HG02840 (cell line): ENCODE measurements around the gene SAMM50.

Source experiments
- ATAC-seq: cut with Tn5 transposase; IDR thresholded peaks from one replicate; pipeline ENCODE4 v1.9.1; 2021; ENCODE audit warnings: mild to moderate bottlenecking, moderate library complexity, moderate number of reproducible peaks; ENCODE audit not compliant: unreplicated experiment, low FRiP score

Gene SAMM50

DNA sequence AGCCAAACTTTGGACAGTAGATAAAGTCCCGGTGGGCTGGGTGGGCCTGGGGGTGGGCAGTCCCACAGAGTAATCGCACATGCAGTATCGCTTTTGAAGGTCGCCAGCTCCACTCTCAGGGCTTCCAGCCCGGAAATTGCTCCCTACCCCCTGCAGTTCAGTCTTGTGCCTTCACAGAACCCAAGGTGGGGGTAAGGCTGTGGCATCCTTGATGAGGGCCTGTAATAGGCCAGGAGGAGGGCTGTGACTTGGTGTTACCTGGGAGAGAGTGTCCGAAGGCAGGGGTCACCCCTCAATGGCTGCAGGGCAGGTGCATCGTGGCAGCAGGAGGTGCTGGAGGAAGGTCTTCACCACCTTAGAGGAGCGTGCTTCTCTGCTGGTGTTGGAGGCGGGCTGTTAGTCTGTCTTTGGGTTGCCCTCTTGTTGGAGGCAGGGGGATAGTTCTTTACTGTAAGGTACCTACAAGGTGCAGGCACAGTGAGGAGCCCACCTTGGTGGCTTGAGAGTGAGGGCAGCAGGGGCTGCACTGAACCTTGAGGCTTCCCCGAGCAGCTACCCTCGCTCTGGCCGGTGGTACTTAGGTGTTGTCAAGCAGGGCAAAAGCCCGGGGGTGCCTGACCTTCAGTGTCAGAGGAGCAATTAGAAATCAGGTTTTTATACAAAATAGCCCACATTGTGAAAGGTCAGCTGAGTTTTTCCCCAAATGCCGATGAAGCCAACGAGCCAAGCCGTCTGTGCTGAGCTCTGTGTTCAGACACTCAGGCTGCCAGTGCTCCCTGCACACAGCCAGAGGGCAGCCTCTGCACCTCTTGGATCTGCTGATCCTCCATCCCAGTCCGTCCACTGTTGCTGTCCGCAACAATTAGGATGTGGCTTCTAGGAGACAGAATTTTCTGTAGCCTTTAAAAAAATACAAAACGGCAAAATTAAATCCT is 21.9 kb downstream of the SAMM50 start:
- no peak for ATAC-seq

DNA sequence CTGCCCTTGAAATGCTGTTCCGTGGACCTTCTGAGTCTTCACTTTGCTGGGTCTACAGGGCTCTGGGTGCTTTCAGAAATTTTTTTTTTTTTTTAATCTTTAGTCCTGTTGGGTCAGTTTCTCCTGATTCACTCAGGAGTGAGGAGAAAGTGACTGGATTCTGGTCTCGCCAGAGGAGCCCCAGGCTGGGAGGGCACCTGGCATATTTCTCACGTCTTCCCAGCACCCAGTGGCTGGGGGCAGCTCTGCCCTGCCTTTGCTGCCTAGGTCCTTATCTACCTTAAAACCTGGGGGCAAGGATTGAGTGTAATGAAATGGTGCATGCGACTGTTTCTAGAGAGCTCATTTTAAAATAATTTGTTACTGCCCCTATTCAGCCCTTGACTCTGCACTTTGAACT is 23.3 kb downstream of the SAMM50 start:
- no peak for ATAC-seq

DNA sequence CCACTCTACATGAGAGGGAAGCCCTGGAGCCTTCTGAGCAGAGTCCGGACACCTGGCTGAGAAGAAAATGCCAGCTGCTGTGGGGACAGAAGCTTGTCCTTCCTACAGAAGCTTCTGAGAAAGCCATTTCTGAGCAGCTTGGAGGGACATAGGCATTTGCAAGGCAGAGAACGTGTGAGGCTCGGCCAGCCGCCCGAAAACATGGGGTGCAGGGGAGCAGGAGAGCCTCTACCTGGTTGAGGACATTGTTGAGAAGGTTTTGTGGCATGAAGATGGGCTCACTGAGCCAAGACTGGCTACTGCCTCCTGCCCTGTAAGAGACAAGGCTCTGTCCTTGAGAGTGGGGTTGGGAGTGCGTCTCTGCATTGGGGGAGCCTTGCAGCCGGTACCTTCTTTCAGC is 25.3 kb downstream of the SAMM50 start:
- ATAC-seq, result no peak

DNA sequence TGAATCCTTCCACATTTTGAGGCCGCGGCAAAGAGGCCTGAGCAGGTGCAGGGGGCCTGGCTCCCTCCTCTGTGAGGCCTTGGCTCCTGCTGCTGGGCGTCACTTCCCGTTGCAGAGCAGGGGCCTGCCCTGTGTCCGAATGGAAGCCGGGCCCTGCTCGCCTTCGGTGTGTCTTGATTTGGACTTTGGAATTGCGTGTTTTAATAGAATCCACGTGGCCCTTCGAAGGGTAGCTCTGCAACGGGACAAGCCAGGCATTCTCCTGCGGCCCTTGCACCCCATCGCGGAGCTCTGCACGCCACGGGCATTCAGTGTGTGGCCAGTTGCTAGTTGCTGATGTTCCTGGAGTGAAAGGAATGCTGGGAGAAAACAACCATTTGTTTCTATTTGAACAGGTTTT is 25.8 kb downstream of the SAMM50 start:
- no peak for ATAC-seq

DNA sequence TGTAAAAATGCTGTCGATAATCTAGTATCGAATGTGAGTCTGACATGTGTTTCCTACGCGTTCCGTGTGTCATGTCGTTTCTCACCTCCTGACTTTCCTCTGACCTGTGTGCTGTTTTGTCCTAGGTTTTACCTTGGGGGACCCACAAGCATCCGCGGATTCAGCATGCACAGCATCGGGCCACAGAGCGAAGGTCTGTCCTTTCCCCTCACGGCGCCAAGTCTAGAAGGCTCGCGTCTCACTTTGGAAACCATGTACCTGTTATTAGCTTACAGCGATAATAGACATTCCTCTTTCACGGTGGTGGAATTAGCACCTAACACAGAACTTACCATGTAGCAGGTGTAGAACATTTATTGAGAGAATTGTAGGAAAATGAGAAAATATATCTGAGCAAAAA is 28.6 kb downstream of the SAMM50 start:
- no peak for ATAC-seq

DNA sequence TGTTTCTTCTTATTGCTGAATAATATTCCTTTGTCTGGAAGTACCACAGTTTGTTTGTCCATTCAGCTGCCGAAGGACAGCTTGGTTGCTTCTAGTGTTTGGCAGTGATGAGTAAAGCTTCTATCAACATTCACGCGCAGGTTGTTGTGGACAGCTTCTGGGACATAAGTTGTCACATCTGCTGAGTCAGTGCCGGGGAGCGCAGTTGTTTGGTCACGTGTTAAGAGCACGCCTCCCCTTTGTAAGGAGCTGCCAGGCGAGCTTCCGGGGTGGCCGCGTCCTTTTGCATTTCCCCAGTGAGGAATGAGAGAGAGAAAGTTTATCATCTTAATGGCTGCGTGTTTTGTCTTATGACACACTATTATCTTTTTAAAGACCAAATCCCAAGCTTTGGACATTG is 30.3 kb downstream of the SAMM50 start:
- no peak for ATAC-seq

DNA sequence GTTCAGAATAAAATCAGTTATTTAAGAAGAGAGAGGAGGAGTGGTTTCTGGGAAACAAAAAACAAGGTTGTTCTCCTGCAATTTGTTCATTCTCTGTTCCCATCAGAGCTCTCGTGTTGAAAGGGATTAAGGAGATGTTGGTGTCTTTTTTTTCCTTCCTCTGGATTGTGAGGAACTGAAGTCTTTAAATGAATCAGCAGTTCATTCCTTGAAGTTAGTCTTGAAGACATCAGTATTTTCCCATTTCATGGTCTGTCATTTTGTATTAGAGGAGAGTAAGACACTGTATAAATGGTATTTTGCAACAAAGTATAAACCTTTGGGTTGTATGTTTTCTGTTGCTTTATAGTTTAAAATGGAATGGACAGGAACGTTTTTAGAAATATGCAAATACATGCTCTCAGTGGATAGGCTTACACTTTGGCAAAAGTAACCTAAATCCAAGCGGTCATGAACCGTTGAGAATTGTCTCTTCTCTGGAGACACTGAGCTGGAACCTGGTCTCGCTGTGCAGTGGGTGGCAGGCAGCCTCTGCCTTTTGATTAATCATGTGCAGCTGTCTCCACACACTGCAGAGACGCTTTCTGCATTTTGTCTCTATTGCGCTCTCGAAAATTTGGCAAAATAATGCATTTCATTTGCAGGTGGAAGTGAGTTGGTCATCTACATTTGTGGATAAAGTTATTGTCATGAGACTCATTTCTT is 33.0 kb downstream of the SAMM50 start:
- no peak for ATAC-seq

DNA sequence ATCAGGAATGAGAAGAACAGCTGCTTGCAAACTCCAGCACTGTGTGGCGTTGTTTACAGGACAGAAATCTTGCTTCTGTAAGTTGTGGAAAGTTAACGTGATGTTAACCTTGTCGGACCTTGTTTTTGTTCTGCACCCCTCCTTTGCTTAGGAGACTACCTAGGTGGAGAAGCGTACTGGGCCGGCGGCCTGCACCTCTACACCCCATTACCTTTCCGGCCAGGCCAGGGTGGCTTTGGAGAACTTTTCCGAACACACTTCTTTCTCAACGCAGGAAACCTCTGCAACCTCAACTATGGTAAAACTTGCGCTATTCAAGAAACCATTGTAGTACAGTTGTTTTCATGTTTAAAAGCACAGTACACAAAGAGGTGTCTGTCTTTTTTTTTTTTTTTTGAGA is 33.7 kb downstream of the SAMM50 start:
- ATAC-seq, result no peak

DNA sequence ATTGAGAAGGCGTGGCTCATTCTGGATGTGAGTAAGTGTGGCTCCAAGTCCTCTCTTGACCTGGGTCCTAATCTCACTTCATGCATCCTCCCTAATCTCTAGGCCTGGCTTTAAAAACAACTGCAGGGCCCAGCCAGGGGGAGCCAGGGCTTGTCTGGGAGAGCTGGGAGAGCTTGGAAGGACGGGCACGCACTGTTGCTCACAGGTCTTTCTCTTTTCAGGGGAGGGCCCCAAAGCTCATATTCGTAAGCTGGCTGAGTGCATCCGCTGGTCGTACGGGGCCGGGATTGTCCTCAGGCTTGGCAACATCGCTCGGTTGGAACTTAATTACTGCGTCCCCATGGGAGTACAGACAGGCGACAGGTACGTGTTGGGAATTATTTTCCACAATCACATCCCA is 34.8 kb downstream of the SAMM50 start:
- ATAC-seq, result no peak

DNA sequence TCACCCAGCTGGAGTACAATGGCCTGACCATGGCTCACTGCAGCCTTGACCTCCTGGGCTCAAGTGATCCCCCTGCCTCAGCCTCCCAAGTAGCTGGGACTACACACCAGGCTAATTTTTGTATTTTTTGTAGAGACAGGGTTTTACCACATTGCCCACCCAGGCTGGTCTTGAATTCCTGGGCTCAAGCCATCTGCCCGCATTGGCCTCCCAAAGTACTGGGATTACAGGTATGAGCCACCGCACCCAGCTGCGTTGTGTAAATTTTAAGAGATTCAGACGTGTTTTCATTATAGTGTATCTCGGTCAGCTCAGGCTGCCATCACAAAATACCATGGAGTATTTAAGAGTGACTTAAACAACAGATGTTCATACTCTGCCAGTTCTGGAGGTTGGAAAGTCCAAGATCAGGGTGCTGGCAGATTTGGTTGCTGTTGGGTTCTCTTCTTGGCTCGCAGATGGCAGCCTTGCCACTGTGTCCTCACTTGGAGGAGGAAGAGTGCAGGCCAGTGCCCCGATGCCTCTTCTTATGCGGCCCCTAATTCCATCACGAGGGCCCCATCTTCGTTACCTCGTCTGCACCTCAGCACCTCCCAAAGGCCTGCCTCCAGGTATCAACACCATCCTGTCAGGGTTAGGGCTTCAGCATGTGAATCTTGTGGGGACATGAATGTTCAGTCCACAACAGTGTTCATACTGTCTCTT is 36.2 kb downstream of the SAMM50 start:
- ATAC-seq, result no peak

DNA sequence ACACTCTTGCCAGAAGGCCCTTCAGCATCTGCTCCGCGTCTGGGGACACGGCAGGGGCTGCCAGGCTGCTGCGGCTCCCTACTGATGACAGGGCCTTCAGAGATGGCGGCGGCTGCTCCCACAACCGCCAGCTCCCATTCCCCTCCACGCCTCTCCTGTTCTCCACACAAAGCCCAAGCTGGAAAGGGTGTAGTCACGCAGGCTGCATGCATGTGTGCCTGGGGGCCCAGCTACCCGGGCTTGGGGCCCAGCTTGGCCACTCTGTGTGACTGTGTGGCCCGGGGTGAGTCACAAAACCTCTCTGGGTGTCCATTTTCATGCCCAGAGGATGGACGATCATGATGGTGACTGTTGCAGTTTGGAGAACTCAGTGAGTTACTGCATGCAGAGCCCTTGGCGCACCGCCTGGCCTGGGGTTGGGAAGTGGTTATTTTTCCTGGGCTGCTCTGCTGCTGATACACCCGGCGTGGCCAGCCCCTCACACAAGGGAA is 37.1 kb downstream of the SAMM50 start:
- ATAC-seq, result no peak

DNA sequence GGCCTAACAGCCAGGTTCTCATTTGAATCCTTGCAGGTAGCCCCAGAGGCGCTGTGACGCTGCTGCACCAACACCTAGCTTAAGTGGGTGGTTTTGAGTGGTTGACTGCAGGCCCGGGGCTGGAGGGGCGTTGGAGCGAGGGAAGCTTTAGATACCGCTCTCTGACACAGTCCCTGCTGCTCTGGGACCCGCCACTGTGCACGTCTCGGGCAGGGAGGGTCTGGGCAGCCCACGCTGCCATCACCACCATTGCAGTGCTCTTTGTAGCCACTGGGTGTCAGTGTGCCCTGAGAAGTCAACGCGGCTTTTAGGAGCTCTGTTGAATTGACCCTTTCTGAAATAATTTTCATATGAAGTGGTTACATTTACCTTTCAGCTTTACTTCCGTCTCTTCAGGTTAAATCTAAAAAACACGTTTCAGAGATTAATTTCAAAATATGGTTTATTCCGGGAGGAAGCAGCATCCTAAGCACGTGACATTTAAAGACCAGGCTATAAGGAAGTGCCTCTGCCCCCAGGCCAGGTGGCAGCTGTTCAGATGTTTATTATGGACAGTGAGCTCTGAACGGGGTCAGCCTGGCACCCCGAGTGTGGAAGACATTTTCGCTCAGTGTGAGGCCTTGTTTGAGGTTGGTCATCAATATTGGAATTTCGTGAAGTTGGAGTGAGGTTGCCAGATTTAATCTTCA is 38.0 kb downstream of the SAMM50 start:
- ATAC-seq, result no peak

DNA sequence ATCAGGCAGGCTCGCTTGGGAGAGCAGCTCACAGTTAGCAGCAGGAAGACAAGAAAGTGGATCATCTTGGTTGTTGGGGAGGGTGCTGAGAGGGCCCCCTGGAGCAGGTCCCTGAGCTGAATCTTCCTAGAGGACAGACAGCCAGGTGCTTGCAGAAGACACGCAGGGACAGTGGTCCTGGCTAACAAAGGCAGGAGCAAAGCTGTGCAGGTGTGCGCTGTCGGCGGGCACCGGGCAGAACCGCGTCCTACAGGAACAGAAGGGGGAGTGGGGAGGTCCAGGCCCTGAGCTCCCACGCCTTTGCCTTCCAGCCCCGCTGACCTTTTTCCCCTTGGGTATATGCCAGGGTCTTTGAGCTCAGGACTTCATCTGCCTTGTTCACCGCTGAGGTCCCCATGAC is 38.8 kb downstream of the SAMM50 start:
- ATAC-seq, result no peak

DNA sequence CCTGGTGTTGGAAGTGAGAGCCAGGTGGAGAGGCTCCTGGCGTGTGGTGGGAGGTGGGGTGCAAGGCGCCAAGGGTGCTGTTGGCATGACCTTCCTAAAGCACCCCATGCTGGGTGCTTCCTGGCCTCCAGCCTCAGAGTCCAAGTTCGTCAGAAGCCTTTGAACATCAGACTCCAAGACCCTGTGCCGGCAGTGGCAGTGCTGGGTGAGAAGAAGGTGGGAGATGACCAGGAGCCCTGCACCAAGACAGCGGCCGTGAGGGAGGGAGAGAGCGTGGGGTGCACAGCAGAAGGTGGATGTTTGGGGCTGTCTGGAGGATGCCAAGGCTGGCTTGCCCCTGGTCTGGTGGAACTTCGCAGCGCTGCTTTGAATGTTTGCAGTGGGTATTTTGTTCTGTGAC is 39.2 kb downstream of the SAMM50 start:
- ATAC-seq, result no peak

DNA sequence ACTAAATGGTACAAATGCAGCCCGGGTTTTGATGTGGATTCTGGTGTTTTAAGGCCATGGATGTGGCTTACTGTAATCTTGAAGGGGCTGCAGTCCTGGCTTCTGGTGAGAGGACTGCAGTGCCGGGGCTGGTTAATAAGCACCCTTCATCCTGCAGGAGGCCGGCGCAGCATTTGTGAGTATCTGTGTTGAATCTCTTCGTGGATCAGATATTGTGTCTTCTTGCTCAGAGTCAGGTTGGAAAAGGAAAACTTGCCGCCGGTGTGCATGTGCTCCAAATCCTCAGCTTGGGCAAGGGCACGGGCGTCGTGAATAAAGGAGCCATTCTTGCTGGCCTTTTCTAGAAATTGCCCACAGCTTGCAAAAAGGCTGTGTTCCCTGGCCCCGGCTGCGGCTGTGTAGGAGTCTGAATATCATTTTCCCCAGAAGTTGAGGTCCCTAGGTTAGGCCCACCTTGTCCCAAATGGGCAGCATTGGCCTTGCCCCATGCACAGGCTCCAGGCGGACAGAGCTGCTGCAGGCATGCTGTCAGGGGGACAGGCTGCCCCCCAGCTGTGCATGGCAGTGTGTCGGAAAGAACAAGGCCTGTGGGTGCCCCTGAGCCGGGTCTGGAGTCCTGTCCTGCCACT is 39.9 kb downstream of the SAMM50 start:
- no peak for ATAC-seq

DNA sequence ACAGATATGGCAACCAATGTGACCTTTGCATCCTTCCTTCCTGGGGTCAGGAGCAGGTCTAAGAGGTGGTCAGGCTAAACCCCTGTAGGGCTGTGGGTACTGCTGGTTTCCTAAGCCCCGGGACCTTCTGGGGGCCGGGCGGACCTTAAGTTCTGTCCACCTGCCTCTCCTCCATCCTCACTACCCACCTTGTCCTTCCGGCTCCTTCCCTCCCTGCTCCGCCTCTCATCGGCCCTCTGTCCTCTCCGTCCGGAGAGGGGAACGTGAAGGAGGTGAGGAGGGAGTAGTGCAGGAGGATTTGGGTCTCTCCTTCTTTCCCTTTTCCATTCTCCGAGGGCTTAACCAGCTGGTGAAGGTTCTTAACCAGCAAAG is 40.5 kb downstream of the SAMM50 start:
- ATAC-seq, result no peak

DNA sequence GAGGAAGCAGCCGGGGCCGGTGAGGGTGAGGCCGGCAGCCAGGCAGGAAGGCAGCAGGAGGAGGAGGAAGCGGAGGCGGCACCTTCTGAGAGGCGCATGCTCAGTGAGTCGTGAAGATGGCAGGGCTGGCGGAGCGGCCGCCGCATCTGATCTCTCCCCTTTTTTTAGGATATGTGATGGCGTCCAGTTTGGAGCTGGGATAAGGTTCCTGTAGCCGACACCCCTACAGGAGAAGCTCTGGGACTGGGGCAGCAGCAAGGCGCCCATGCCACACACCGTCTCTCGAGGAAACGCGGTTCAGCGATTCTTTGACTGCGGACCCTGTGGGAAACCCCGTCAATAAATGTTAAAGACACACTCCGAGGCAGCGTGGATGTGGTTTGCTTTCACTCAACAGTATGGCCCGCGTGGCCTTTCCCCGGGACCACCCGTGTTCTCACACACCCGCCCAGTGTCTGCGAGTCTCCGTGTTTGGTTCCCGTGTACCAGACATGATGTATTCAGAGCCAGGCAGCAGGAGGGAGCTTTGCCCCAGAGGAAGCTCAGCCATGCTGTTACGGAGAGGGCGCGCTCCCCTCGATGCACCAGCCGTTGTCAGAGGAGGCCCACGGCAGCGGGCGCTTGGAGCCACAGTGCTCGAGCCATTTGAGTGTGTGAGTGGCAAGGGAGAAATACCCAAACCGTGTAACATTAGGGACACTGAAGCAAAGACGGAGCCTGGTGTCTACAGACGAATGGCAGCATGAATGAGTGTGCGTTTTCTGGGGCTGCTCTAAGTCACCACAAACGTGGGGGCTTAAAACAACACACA is 41.1 kb downstream of the SAMM50 start:
- no peak for ATAC-seq

DNA sequence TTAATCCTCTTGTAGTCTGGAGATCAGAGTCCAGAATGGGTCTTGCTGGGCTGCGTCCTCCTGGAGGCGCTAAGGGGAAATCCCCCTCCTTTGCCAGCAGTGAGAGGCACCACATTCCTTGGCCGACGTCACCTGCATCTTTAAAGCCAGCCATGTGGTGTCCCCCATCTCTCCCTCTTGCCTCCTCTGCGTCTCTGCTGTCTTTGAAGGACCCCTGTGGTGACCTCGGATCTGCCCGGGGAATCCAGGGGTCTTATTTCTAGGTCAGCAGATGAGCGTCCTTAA is 41.7 kb downstream of the SAMM50 start:
- no peak for ATAC-seq

DNA sequence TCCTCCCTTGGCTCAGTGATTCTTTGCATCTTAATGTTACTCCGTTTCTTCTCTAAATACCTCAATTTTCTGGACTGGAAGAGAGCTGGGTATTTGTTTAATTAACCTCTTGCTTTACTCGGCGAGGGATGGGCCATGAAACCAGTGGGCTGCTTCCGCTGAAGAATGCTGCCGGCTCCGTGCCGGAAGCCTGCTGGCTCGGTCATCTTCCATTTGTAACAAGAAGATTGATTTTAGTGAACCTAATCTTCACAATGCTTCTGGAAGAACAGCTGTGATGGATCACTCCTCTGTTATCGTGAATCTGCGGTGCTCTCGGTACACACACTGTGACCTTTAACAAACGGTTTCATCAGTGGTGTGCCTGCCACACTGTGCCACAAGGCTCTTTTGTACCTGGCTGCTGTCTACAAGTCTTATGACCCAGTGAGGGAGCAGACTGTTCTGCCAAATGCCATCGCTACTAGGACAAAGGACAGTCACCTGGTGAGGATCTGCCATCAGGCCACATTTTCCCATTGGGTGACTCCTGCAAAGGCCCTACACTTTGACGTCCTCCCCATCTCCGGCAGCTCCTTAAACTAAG is 43.5 kb downstream of the SAMM50 start:
- no peak for ATAC-seq
